T-helper 1 cell treated with Interleukin-12 subunit alpha and Interleukin-12 subunit beta and Interleukin-4 antibody, amounts not matched to agents 30 ng/mL and 1 ng/mL, for 36 hours (primary cell): ENCODE measurements around the gene WNT3A. TPM values are rescaled to one million over a fixed set of nuclear protein-coding genes. Genes with fewer than 3 reads are reported as not detected.

Experiments used
- intact Hi-C: fragments of 100-400 bp; cut with micrococcal nuclease; formaldehyde crosslinking; loops from one replicate; pipeline ENCODE4 v1.15.1; 2024
- total RNA-seq: library from RNA; stranded (reverse); gene quantifications from 2 replicates; pipeline ENCODE4 v1.2.3, GENCODE V29; 2022

The WNT3A gene
- total RNA-seq, 1 donor from 2014 or later = not detected

DNA sequence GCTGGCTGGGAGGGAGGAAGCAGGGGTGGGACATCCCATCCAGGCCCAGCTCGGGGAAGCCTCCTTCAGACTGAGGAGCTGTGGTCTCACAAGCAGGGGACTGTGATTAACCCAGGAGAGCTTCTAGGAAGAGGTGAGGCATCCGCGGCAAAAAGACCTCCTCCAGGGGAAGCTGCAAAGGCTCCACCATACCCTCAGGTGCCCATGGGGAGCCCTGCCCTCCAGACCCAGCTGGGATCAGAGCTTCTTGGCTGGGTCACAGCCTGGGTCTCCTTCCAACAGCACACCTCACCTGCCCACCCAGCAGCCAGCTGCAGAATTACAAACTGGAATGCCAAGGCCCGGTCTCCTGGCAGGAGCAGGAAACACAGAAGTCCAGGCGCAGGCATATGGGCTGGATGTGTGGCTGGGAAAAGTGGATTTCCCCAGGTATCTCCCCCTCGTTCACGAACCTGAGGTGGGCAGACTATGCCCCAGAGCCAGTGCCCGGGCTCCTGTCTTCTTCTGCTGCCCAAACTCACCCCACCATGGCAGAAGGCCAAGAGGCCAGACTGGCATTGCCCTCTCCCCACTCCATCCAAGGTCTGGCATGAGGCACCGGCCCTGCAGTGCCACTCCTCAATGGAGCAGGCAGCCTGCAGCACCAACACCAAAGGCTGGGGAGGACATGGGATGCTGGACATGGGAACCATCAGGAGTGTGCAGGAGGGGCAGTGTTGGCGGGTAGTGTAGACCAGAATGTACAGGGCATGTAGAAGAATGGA is 60.3 kb downstream of the WNT3A start:
- intact Hi-C loops = no loop called here

DNA sequence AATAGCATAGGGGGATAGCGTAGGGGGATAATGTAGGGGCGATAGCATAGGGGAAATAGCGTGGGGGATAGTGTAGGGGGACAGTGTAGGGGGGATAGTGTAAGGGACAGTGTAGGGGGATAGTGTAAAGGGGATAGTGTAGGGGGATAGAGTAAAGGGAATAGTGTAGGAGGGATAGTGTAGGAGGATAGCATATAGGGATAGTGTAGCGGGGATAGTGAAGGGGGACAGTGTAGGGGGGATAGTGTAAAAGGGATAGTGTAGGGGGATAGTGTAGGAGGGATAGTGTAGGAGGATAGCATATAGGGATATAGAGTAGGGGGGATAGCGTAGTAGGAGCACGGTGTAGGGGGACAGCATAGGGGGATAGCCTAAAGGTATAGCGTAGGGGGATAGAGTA is 61.6 kb downstream of the WNT3A start:
- intact Hi-C loops = no loop called here

DNA sequence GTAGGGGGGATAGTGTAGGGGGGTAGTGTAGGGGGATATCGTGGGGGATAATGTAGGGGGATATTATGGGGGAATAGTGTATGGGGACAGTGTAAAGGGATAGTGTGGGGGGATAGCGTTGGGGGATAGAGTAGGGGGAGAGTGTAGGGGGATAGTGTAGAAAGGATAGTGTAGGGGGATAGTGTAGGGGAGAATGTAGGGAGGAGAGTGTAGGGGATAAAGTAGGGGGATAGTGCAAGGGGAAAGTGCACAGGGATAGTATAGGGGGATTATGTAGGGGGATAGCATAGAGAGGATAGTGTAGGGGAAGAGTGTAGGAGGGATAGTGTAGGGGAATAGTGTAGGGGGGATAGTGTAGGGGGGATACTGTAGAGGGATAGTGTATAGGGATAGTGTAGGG is 63.4 kb downstream of the WNT3A start:
- intact Hi-C loops = no loop called here

DNA sequence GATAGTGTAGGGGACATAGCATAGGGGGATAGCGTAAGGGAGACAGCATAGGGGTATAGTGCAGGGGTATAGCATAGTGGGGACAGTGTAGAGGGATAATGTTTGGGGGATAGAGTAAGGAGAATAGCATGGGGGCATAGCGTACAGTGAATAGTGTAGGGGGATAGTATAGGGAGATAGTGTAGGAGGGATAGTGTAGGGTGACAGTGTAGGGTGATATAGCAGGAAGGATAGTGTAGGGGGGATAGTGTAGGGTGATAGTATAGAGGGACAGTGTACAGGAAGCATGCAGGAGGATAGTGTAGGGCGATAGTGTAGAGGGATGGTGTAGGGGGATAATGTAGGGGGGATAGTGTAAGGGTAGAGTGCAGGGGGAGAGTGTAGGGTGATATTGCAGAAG is 64.1 kb downstream of the WNT3A start:
- intact Hi-C loops = no loop called here

DNA sequence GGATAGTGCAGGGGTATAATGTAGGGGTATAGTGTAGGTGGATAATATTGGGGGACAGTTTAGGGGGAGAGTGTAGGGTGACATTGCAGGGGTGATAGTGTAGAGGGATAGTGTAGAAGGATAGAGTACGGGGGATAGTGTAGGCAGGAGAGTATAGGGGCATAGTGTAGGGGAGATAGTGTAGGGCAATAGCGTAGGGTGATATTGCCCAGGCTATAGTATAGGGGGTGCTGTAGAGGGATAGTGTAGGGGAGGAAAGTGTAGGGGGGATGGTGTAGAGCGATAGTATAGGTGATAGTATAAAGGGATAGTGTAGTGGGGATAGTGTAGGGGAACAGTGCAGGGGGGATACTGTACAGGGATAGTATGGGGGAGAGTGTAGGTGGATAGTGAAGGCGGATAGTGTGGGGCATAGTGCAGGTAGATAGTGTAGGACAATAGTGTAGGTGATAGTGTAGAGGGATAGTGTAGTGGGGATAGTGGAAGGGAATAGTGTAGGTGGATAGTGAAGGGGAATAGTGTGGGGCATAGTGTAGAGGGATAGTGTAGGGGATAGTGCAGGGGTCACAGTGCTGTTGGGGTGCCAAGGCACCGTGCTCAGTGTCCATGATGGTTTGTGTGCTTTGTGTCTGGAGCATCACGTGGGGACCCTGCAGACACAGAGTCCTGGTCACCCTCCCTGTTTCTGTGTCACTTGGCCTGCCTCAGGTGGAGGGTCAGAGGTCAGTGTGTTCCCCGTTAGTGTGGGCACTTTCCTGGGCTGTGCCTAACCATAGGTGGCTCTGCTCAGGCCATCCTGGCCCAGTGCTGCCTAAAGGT is 65.2 kb downstream of the WNT3A start:
- intact Hi-C loops = no loop called here

DNA sequence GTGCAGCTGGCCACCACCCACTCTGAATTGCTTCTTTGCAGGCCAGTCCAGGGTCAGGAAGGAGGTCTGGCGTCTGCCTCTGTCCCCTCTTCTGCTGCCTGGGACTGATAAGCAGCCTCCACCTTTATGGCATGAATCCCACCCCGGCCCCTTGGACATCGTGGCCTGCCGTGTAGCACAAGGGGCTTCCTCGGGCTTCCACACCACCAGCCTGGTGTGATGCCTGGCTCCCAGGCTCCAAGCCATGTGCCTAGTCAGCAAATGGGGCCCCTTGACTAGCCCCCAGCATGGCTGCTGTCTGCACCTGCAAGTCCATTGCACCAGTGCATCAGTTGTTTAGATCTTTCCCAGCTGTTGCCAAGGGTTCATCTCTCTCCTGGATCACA is 65.9 kb downstream of the WNT3A start:
- intact Hi-C loops = no loop called here

DNA sequence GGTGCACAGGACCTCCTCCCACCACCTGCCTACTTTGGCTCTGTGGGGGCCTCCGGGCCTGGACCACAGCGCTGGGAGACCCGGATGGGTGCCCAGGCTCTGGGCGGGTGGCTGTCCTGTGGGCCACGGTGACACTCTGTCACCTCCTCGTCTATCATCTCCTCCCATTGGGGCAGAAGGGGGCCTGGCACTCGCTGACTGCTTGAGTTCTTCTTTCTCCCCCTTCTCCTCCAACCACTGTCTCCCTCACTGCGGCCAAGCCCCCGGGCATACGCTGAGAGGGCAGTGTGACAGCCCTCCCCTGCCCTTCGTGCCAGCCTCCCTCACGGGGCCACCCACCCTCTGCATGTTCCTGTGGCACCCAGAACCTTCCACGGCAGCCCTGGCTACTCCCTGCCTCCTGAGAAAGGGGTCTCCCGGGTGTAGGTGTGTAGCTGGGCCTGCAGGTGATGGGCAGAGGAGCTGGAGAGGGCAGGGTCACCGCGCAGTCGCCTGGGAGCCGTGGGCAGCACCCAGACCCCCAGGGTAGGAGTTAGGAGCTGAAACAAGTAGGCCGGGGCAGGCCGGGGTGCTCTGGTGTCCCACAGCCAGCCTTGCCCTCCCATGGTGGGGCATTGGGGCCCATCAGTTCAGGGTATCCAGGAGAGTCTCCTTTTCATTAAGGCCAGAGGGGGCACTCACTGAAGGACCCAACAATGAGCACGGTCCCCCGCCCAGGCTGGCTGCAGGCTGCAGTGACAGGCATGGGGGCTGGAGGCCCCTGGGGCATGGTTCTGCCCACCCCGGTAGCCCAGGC is 66.5 kb downstream of the WNT3A start:
- intact Hi-C loops = no loop called here

DNA sequence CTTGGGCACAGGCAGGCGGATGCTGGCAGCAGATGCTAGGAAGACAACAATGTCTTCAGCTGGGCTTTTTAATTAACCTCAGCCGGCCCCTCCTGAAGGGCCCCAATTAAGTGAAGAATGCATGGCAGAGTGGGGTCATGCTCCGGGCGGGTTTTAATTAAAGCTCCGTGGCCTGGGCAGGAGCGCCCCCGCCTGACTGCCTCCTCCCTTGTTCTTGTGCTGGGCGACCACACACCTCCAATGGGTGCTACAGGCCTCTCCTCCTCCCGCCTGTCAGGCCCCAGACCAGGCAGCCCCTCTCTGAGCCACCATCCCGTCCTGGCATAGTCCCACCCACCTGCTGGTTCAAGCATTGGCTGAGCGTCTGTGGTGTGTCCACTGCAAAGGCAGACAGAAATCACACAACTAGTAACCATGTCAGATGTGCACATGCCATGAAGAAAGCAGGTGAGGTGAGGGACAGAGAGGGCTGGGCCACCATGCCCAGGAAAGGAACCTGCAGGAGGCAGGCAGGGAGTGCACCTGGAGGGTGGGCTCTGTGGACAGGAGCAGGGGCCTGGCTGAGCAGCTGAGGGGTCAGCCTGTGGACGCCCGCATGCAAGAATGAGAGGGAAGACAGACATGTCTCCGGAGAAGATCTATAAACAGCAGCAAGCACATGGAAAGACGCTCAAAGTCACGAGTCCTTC is 67.2 kb downstream of the WNT3A start:
- intact Hi-C loops = no loop called here

DNA sequence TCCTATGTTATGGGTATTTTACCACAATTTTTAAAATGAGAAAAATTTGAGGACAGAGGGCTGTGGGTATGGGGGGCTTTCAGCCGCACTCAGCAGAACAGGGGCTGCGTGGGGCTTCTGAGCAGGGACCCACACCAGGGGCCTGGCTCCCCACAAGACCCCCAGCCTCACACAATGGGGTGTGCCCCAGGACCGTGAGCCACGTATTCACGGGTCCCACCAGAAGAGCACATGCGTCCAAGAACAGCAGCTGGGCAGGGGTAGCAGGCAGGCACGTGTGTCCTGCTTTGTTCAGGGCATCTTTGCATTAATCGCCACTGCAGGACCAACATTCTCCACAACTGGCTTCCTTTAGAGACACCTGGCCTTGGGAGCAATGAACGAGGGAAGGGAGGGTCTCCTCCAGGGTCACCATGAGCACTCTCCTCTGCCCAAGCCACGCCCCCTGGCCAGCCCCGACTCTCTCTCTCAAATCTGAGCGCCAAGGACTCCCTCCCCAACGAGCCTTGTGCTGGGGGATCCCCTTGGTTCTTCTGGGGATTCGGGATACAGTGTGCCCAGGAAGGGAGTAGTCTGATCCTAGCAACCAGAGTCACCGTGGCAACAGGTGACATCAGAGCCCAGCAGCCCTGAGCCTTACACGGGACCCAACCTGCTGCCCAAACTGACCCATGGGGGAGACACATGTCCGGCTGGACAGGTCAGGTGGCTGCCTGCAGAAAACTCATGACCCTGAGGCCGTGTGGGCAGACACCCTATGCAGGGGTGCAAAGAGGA is 68.3 kb downstream of the WNT3A start:
- intact Hi-C loops = no loop called here

DNA sequence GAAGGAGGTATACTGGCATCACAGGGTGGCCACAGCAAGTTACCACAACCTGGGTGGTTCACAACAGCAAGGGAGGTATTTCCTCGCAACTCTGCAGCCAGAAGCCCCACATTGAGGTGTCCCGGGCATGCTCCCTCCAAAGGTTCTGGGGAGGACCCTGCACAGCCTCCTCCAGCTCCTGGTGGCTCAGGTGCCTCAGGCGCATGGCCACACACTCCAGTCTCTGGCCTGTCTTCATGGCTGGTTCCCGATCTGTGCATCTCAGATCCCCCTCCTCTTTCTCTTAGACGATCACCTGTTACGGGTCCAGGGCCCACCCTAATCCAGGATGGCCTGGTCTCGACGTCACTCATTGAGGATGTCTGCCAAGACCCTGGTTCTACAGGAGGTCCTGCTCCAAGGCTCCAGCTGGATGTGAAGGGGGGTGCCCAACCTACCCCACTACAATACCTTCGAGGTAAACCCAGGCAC is 69.0 kb downstream of the WNT3A start:
- intact Hi-C loops = no loop called here

DNA sequence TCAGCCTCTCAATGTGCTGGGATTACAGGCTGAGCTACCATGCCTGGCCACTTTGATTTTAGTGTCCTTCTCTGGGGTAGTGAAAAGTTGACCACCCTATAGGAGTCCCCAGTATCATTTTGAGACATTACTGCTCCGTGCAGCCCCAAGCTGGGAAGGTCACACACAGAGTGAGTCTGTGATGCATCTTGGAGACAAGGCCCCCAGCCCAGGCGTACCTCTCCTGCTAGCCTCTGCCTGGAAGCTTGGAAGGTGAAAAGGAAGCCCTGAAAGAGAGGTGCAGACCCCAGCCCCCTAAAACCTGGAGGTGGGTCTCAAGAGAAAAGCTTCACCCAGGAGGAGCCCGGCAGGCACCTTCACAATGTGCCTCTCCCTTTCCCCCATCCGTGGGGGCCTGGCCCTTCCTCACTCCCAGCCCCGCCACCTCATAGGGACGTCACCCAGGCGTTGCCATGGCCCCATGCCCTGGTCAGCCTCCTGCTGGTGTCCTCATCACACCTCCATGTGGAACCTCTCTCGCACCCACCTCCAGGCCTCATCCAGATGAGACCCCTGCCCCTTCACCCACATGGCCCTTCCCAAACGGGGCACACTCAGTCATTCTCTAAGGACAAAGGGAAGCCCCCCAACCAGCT is 70.1 kb downstream of the WNT3A start:
- intact Hi-C loops = no loop called here

DNA sequence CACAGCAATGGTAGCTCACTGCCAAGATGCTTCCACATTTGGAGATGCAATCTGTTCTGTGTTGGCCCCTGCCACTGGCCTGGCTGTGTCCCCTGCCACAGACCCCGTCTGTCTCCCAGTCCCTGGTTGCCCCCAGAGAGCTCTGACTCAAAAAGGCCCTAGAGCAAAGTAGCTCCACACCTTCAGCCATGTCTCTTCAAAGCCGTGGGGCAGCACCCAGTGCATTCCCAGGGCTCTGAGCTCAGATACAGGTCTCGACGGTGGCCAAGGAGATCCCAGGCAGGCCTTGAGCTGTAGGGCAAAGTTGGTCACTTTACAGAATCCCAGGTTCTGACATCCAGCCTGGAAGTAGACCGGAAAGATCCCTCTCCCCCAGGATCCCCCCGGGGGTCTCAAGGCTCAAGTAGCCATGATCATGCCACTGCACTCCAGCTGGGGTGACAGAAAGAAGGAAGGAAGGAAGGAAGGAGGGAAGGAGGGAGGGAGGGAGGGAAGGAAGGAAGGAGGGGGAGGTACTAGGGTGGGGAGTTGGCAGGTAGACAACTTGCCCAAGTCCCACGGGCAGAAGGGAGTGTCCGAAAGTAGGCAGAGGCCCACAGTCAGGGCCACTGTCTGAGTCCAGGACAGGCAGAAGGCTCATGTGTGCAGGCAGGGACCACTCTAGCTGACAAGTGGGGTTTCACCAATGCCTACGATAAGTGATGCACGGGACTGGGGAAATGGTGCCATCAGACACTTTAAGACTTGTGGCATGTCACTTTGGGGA is 71.0 kb downstream of the WNT3A start:
- intact Hi-C loops = no loop called here

DNA sequence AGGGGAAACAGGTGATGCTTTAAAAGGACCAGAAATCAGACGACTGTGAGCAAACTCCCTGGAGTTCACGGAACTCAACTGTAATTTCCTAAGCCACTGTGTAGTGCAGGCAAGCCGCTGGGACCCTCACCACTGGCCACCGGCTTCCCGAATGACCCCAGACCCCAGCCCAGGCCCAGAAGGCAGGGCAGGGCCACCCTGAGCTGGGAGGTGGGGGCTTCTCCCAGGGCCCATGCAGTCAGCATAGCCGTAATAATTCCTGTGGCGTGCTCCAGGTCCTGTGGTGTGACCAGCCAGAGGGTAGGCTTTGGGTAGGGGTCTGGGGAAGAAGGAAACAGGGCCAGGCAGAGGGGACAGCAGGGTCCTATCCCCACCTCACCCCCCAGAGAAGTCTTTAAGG is 72.2 kb downstream of the WNT3A start:
- intact Hi-C loops = no loop called here

DNA sequence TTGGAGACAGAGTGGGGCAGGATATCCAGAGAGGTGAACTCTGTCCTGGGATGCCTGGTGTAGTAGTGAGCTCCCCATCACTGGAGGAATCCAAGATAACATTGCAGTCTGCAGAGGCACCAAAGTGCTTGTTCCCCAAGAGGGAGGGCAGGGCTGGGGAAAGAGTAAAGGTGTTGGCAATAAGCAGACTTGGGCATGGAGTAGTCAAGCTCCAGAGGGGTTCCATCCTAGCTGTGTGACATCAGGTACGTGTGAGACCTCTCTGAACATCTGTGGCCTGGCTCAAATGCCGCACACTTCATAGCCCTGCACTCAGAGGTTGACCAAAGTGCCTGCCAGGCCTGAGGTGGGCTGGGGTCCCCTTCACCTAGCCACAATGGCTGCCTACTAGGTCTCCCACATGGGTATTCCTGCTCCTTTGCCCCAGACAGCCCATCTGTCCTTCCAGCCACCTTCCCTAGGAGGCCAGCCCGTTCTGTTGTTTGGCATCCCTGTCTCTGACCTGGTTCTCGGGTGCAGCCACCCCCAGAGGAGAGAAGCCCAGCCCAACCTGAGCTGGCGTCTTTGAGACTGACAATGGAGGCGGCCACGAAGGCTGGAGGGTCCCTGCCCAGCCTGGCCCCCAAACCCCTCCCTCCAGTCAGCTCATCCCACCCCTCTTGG is 72.9 kb downstream of the WNT3A start:
- intact Hi-C loops = loop anchor here (5.0 kb wide), 3 partner anchors 1197 to 1672 kb away; partner anchors contain the start of gene PARP1

DNA sequence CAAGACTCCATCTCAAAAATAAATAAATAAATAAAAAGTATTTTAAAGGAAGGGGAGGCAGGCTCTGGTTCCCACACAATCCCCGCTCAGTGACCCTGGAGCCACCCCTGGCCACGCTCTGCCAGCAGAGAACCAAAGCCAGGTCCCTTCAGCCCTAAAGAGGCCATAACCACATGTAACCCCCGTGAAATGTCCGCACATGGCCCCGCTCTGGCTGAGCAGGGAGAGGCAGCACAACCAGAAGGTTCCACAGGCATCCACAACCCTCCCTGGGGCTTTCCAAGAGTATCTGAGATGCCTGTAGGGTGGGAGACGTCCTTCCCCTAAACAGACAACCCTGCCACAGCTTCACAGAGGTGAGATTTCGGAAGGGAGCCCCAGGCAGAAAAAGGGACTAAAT is 74.3 kb downstream of the WNT3A start:
- intact Hi-C loops = loop anchor here (5.0 kb wide), 3 partner anchors 1199 to 1674 kb away; partner anchors contain the start of gene PARP1

DNA sequence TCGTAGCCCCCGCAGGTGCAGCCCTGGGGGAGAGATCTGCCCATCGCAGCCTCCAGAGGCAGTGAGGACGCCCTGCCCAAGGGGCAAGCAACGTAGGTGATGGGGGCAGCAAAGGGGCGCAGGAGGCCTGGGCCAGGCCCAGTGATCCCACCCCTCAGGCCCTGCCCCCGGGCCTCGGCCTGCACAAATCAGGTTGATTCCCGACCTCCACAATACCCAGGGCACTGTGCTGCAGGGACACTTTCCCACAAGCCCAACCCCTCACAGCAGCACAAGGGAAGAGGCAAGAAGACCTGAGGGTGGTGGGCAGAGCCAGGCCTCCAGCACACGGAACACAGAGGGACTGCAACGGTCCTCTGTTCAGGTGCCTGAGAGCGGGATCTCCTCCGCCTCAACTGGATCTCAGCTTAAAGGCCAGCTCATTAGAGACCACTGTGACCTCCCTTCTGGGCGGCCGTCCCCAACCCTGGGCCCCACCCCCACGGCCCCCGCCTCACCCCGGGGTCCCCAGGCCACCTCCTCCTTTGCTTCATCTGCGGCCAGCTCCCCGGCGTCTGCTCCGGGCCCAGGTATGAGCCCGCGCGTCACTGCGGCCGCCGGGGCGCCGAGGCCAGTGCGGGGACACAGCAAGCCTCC is 74.9 kb downstream of the WNT3A start:
- intact Hi-C loops = loop anchor here (1.0 to 5.0 kb wide), 18 partner anchors 22 to 1674 kb away; partner anchors contain the start of genes C1orf35, GUK1, JMJD4 and MRPL55

DNA sequence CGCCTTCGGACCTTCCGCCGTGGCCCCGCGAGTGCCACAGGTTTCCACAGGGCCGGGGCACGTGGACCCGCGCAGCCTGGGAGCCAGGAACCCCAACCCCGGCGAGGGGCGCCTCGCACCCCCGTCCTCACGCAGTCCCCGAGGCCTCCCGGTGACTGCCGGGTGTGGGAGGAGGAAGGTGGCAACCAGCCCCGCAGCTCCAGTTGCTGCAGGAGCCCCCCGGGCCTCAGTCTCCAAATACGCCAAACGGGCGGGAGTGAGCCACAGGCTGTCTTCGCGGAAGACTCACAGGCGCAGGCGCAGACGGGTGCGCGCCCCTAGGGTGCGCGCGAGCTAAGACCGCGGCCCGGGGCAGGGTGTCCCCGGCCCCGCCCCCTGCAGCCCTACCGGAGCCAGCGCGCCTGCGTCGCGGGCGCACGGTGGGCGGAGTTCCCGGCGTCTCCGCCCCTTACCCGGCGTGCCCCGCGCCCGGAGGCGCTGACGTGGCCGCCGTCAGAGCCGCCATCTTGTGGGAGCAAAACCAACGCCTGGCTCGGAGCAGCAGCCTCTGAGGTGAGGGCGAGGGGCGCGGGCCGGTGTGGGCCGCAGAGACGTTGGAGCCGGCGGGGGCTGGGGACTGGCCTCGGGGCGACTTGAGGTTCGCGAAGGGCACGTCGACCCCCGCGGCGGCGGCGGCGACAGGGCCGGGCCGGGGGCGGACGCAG is 75.6 kb downstream of the WNT3A start, which contains the start of gene ARF1:
Gene ARF1 (plus strand): TSS at position 495 of the 704 bp plus-strand sequence. CDS start 14,407 bp downstream, outside the sequence.
- intact Hi-C loops = loop anchor here (1.0 to 5.0 kb wide), 18 partner anchors 21 to 1675 kb away; partner anchors contain the start of genes C1orf35, GUK1, JMJD4 and MRPL55
